Mammary epithelial cell (primary cell): ENCODE measurements around the gene MARK3.

Experiments
- CTCF ChIP-seq, 2 donors: IDR thresholded peaks in 1 of 2; conservative IDR thresholded peaks in 1 of 2; 2 replicates each; pipeline ENCODE4 v1.5.1; 2011 to 2012; ENCODE audit warnings: inconsistent platforms in 2 of 2, low read length in 2 of 2, mild to moderate bottlenecking in 2 of 2, control low read depth in 1 of 2, low read depth in 1 of 2; ENCODE audit not compliant: insufficient read depth in 1 of 2; ENCODE audit errors: extremely low read depth in 1 of 2
- EZH2 ChIP-seq: IDR thresholded peaks from 2 replicates; pipeline ENCODE4 v1.6.1; 2012; ENCODE audit warnings: low read length, inconsistent platforms, borderline replicate concordance

- TF ChIP-seq CTCF (conservative IDR thresholded peaks at IDR 0.05 in 1 of 2, IDR thresholded peaks at IDR 0.05 in 1 of 2; ENCODE audit: extremely low read depth in 1 of 2, insufficient read depth in 1 of 2, low read depth in 1 of 2, low read length in 2 of 2): no peak
- no peak for TF ChIP-seq EZH2
These were observed 33.2 kb downstream of the MARK3 start for GRCh38 chr14:103418481-103418818.
